Activated CD4-positive, alpha-beta memory T cell treated with anti-CD3 and anti-CD28 coated beads for 36 hours (primary cell): Measurements from ENCODE around the gene CCDC57. TPM values are rescaled to one million over a fixed set of nuclear protein-coding genes. Genes with fewer than 3 reads are reported as not detected.

Experiments
- CTCF ChIA-PET: fragments of 350-600 bp; sonication (Branson Sonifier 250); formaldehyde crosslinking; loops from one replicate; lab custom pipeline; 2021; ENCODE audit warnings: antibody characterized with exemption, inconsistent platforms; lab: Charles Lee
- POLR2A ChIA-PET: fragments of 350-600 bp; sonication (Branson Sonifier 250); formaldehyde crosslinking; loops from one replicate; lab custom pipeline; 2021; ENCODE audit warnings: antibody characterized with exemption; lab: Charles Lee
- DNase-seq: peaks from one replicate; pipeline ENCODE4 v3.0.0-alpha.2; 2020
- H3K27ac Mint-ChIP-seq: one replicate; pipeline ENCODE4 v1.8.0; 2021; ENCODE audit warnings: mixed read lengths
- H3K27me3 Mint-ChIP-seq: one replicate; pipeline ENCODE4 v1.8.0; 2021; ENCODE audit warnings: mixed read lengths
- H3K36me3 Mint-ChIP-seq: one replicate; pipeline ENCODE4 v1.8.0; 2021; ENCODE audit warnings: mixed read lengths
- H3K4me1 Mint-ChIP-seq: one replicate; pipeline ENCODE4 v1.8.0; 2021; ENCODE audit warnings: low read depth, mixed read lengths
- H3K4me3 Mint-ChIP-seq: one replicate; pipeline ENCODE4 v1.8.0; 2021; ENCODE audit warnings: mild to moderate bottlenecking, mixed read lengths
- H3K9me3 Mint-ChIP-seq: one replicate; pipeline ENCODE4 v1.8.0; 2021; ENCODE audit warnings: mixed read lengths
- intact Hi-C: fragments of 100-400 bp; cut with micrococcal nuclease; formaldehyde crosslinking; loops from one replicate; pipeline ENCODE4 v1.15.1; 2023
- total RNA-seq, 2 experiments: library from RNA; stranded (reverse); gene quantifications; one replicate each; pipeline ENCODE4 v1.2.3, GENCODE V29; 2021

CCDC57 gene
- total RNA-seq, 2 experiments from 2014 or later: 49.6 to 51.7 TPM

DNA sequence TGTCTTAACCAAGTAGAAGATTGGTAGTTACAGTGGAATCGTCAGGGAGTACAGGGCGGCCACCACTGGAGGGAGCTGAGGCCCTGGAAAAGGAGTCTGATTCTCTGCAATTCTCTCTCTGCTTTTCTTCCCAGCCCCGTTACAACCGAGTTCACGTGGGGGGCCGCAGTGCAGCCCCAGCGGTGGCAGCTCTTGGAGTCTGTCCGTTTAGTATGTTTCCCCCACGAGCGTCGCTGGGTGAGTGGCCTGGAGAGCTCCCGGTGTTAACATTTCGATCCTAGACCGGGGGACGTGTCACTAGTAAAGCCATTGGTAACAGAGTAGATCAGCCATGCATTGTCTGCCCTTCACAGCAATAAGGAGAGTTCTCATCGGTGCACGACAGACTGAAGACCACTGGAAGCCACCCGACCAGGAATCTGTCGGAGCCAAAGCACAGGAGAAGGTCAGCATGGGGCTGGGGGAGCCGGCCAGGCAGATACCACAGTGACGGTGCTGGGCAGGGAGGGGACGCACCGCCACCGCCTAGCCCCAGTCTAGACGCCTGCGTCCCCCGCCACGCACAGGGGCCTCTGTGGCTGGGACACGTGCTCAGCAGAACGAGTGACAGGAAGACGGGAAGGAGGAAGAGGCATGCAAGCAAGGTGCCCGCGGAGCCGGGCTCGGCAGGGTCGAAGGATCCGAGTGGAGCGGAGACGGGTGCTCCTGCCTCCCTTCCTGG, 31.9 kb upstream of the CCDC57 start:
- Mint-ChIP-seq H3K27me3 (no peaks in the 10 kb centered on the region), H3K9me3 (no peaks in the 10 kb centered on the region), H3K27ac (peak overlapping the region; percentile 70), H3K4me1 (peaks cover 41% of the 10 kb centered on the region), H3K4me3 (no peak overlapping the region), H3K36me3 (peaks cover 58% of the 10 kb centered on the region)
- ChIA-PET CTCF (interaction anchor here (0.8 to 2.1 kb wide), 6 partner anchors 9 to 213 kb away, joined by 3 to 5 read pairs (median 3); partner anchors contain the start of gene RAC3), POLR2A (interaction anchor here (0.8 kb wide), 1 partner anchor 73 kb away, joined by 3 read pairs; the partner anchor contains the start of gene CD7)
- peak; percentile 60 for DNase-seq
- intact Hi-C loops: no loop called here

DNA sequence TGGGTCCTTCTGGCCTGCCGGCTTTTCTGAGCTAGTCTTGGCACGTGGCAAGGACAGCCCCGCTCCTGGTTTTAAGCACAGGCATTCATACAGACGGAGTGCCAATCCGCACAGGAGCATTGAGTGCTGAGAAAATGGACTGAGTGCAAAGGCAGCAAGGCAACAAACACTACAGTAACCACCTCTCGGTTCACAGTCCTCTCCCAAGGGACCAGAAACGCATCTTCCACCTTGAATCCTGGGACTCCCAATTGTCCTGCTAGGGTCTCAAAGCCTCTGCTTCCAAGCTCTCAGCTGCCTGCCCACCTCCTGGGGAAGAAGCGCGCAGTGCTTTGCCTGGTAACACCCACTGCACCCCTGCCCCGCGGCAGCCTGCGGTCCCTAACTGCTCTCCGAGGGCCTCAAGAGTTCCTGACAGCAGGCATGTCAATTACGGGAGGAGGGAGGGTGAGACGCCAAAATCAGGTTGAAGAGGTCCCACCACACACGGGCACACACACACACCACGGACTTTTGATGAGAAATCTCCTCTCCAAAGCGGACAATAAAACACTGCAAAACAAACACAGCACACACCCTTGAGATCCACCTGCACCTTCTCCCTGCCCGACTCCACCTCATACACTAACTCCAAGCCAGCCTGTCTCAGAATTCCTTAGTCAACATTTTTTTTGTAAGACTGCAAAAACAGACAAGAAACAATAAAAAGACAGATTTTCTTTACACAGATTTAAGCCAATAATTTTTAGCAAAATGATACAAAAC, 31.2 kb upstream of the CCDC57 start:
- Mint-ChIP-seq H3K36me3 (peaks cover 57% of the 10 kb centered on the region), H3K4me3 (no peak overlapping the region), H3K9me3 (no peaks in the 10 kb centered on the region), H3K27me3 (no peaks in the 10 kb centered on the region), H3K4me1 (peaks cover 47% of the 10 kb centered on the region), H3K27ac (peak overlapping the region; percentile 70)
- intact Hi-C loops: no loop called here
- POLR2A ChIA-PET: interaction anchor here (0.8 kb wide), 1 partner anchor 73 kb away, joined by 3 read pairs; the partner anchor contains the start of gene CD7
- CTCF ChIA-PET: interaction anchor here (0.8 to 2.1 kb wide), 7 partner anchors 8 to 213 kb away, joined by 3 to 5 read pairs (median 3); partner anchors contain the start of gene RAC3
- no peak for DNase-seq

DNA sequence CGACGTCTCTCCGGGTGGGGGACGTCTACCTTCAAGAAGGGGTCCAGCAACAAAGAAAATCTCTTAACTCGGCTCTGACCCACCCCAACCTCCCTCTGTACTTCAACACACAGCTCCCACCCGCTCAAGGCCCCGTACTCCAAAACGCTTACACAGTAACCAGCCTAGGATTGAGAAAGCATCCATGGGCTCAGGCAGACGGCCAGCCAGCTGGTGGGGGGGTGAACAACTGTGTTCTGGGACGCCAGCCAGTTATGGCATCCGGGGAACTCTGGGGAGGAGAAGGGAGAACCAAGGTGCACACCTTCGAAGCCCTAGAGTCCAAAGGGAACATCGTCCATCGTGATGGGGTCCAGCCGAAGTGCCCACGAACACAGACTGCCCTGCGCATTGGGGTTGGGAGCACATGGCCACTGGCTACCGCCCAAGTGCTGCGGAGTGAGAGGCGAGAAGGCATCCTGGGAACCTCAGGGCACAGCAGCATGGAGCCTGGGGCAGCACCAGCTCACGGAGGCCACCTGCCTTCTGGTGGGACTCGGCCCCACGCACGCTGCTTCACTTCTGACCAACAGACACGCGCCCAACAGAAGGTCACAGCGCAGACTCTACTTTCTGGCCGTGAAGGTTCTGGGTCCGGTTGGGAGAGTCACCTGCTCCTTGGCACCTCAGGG, 30.5 kb upstream of the CCDC57 start:
- intact Hi-C loops: no loop called here
- POLR2A ChIA-PET: interaction anchor here (0.9 to 3.8 kb wide), 2 partner anchors 11 to 55 kb away, joined by 3 to 18 read pairs; no protein-coding TSS in a partner anchor
- Mint-ChIP-seq H3K4me3 (no peak overlapping the region), H3K9me3 (no peaks in the 10 kb centered on the region), H3K4me1 (peaks cover 54% of the 10 kb centered on the region), H3K27ac (peak overlapping the region; percentile 18), H3K27me3 (no peaks in the 10 kb centered on the region), H3K36me3 (peaks cover 55% of the 10 kb centered on the region)
- DNase-seq: no peak
- CTCF ChIA-PET: interaction anchor here (0.8 to 2.1 kb wide), 6 partner anchors 10 to 212 kb away, joined by 3 to 5 read pairs (median 3); partner anchors contain the start of gene RAC3

DNA sequence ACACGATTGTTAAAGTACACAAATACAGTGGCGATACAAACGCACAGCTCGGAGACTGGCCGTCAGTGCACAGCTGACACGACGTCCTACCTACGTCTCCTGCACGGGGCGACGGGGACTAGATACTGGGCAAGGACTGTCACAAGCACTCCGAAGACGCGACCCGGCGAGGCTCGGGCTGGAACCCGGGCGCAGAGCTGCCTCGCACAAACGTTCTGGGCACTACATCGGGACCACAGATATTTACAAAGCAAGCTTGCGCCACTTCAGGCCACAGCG, 30.0 kb upstream of the CCDC57 start:
- no peak overlapping the region for H3K4me3 Mint-ChIP-seq
- no peaks in the 10 kb centered on the region for H3K27me3 Mint-ChIP-seq
- H3K27ac Mint-ChIP-seq: peak overlapping the region; percentile 23
- no peaks in the 10 kb centered on the region for H3K9me3 Mint-ChIP-seq
- DNase-seq: no peak
- POLR2A ChIA-PET: interaction anchor here (0.9 to 3.8 kb wide), 2 partner anchors 12 to 56 kb away, joined by 3 to 18 read pairs; no protein-coding TSS in a partner anchor
- H3K36me3 Mint-ChIP-seq: peaks cover 52% of the 10 kb centered on the region
- intact Hi-C loops: no loop called here
- CTCF ChIA-PET: interaction anchor here (0.8 to 2.1 kb wide), 3 partner anchors 60 to 212 kb away, joined by 3 to 5 read pairs (median 4); partner anchors contain the start of gene RAC3
- H3K4me1 Mint-ChIP-seq: peaks cover 54% of the 10 kb centered on the region

DNA sequence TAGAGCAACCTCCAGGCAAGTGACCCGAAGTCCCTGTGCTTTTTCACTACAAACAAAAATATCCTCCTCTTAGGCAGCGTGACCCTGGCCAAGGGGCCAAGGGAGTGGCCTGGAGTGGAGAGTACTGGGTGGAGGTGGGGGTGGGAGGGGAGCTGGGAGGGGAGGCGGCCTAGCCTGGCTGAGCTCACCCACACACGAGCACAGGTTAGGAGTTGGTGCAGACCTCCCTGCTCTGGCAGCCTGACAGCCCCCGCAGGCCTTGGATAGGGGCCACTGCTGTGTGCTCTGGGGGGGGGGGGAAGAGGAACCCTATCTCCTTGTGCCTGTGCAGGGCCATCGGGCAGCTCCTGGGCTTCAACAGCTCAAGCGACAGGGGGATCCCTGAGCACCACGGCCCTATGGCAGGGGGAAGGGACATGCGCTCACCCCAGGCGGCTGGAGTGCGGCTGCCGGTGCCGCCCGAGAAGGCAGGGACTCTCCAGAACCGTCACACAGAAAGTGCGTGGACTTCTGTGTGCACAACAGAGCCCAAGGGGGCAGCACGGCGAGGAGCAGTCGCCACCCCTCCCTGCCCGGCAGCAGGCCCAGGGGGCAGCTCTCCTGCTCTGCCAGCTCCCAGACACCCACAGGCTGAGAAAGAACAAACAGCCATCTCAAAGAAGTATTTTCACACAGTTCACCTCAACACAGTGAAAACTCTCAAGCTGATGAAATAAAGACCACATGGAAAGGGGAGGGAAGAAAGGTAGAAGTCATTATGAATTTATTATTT, 29.5 kb upstream of the CCDC57 start:
- POLR2A ChIA-PET: interaction anchor here (0.6 to 3.8 kb wide), 6 partner anchors 12 to 966 kb away, joined by 3 to 18 read pairs (median 4); partner anchors contain the start of genes CD7 and SLC16A3
- no peaks in the 10 kb centered on the region for H3K27me3 Mint-ChIP-seq
- peak overlapping the region; percentile 84 for H3K27ac Mint-ChIP-seq
- peaks cover 52% of the 10 kb centered on the region for H3K36me3 Mint-ChIP-seq
- no peaks in the 10 kb centered on the region for H3K9me3 Mint-ChIP-seq
- no peak overlapping the region for H3K4me3 Mint-ChIP-seq
- DNase-seq: no peak
- H3K4me1 Mint-ChIP-seq: peaks cover 56% of the 10 kb centered on the region
- intact Hi-C loops: no loop called here
- CTCF ChIA-PET: interaction anchor here (0.6 to 2.1 kb wide), 5 partner anchors 61 to 211 kb away, joined by 3 to 5 read pairs (median 4); partner anchors contain the start of genes RAC3 and SECTM1

DNA sequence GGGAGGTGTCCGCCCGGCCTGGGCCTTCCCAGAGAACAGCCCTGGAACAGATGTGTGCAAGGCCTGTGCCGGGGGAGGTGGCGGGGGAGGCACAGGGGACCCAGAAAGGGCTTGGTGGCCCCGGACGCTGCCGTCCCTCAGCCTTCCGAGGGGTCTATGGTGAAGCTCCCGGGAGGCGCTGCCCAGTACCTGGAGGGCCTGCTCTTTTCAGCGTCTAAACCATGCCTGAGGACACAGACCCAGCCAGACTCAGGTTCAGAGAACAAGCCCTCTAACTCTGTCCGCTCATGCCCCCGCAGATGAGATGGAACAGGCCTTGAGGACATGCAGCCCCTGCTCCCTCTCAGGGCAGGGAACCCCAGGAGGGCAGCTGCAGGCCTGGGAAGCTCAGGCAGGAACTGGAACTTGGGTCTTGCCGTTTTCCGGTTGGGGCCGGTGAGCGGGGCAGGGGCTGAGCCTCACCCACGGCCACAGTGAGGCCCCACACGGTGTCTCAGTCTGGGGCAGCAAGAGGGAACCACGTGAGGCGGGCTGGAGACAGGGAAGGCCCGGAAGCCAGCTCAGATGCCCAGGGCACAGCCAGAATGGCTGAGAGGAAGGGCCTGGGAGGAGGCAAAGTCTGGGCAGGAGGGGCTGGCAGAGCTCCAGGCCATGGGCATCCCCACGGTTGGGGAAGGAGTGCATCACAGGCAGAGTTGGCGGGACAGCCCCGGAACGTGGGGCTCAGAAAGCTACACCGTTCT, 28.7 kb upstream of the CCDC57 start:
- peaks cover 58% of the 10 kb centered on the region for H3K4me1 Mint-ChIP-seq
- CTCF ChIA-PET: interaction anchor here (0.6 to 1.8 kb wide), 4 partner anchors 61 to 181 kb away, joined by 3 to 5 read pairs (median 4); partner anchors contain the start of gene SECTM1

DNA sequence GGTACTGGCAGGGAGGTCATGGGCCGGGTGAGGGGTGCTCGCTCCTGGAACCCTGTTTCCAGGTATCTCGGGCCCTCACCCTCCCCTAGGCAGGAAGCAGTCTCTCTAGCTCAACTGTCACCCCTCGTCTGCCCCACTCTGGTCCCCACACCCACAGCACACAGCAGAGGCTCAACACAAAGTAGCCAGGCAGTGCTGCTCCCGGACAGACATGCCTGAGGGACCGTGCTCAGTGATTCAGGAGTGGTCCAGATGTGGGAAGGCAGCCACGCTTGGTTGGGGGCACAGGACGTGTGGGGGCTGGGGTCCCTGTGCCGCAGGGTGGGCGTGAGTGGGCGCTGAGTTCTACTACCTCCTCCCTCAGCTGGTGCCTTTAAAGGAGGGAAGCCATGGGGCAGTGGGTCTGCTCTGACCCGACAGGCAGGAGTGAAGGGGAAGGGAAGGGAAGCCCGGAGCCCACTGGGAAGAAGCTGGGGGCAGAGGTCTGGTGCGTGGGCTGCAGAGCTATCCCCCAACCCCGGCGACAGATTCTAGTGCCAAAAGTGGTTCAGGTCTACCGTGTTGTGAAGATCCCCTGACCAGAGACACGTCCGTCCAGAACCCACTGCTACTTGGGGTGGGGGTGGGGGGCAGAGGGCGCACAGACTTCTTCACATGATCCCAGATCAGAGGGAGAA, 28.0 kb upstream of the CCDC57 start:
- ChIA-PET CTCF (interaction anchor here (0.7 to 1.5 kb wide), 5 partner anchors 13 to 110 kb away, joined by 3 read pairs; partner anchors contain the start of gene SECTM1), POLR2A (interaction anchor here (1.3 to 3.8 kb wide), 4 partner anchors 12 to 76 kb away, joined by 3 to 18 read pairs (median 6); partner anchors contain the start of genes CD7 and SLC16A3)
- peaks cover 45% of the 10 kb centered on the region for H3K36me3 Mint-ChIP-seq
- no peak overlapping the region for H3K4me3 Mint-ChIP-seq
- H3K9me3 Mint-ChIP-seq: no peaks in the 10 kb centered on the region
- peaks cover 63% of the 10 kb centered on the region for H3K4me1 Mint-ChIP-seq
- intact Hi-C loops: no loop called here
- H3K27ac Mint-ChIP-seq: peak overlapping the region; percentile 79
- H3K27me3 Mint-ChIP-seq: no peaks in the 10 kb centered on the region
- no peak for DNase-seq

More for the DNA sequence above, 28.7 kb upstream of the CCDC57 start:
- peak overlapping the region; percentile 29 for H3K4me3 Mint-ChIP-seq
- H3K9me3 Mint-ChIP-seq: no peaks in the 10 kb centered on the region
- peak overlapping the region; percentile 84 for H3K27ac Mint-ChIP-seq
- H3K36me3 Mint-ChIP-seq: peaks cover 49% of the 10 kb centered on the region
- intact Hi-C loops: no loop called here
- DNase-seq: peak; percentile 79
- H3K27me3 Mint-ChIP-seq: no peaks in the 10 kb centered on the region
- POLR2A ChIA-PET: interaction anchor here (0.6 to 3.8 kb wide), 6 partner anchors 13 to 966 kb away, joined by 3 to 18 read pairs (median 4); partner anchors contain the start of genes CD7 and SLC16A3

DNA sequence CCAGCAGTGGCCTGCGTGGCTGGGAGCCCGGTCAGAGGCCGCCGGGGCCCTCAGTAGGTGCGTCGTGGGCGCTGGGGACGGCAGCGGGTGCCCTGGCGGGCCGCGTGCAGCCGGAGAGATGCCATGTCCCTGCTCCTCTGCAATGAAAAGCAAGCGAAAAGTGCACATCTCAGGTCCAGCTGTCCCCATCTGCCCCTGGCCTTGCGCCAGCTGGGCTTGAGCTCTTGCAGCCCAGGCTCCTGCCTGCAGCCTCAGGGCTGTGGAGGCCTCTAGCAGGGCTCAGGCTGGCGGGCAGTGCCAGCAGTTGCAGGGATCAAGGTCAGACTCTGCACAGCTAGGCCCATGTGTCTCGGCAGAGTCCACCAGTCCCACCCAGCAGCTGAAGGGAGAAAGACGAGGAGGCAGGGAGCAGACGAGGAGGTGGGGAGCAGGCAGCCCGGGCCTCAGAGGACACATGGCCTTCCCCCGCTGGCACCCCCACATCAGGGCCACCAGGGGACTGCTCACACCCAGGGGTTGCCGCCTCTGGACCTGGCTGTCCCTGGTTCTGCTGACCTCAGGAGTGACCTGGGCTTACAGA, 27.4 kb upstream of the CCDC57 start:
- intact Hi-C loops: loop anchor here (2.0 kb wide), 1 partner anchor 179 kb away; the partner anchor contains the start of genes HEXD and OGFOD3
- H3K36me3 Mint-ChIP-seq: peaks cover 39% of the 10 kb centered on the region

DNA sequence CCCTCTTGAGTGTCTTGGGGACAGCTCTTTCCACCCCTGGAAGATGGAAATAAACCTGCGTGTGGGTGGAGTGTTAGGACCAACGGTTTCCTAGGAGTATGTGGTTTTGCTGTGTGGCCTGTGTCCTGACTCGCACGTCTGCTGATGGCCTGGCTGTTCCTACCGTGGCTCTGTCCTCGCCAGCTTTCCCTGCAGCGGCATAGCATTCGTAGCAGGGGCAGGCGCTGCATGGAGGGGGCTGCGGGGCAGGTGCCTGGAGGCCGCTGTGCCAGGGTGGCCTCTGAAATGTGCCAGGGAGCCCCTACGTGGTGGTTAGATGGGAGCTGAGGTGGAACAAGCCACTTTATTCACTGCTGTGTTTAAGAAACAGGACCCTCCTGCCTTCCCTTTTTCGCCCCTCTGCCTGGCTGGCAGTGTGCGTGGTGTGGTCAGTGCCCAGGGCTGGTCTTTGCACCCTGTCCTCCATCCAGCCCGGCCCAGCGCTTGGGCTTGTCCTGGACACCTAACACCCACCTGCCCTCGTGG, 26.8 kb upstream of the CCDC57 start:
- POLR2A ChIA-PET: interaction anchor here (3.8 kb wide), 1 partner anchor 59 kb away, joined by 18 read pairs; no protein-coding TSS in a partner anchor
- no peak for DNase-seq
- H3K4me3 Mint-ChIP-seq: peak overlapping the region; percentile 26
- CTCF ChIA-PET: interaction anchor here (1.5 to 2.1 kb wide), 2 partner anchors 33 to 82 kb away, joined by 3 to 9 read pairs; no protein-coding TSS in a partner anchor
- peaks cover 33% of the 10 kb centered on the region for H3K36me3 Mint-ChIP-seq
- peaks cover 66% of the 10 kb centered on the region for H3K4me1 Mint-ChIP-seq
- intact Hi-C loops: loop anchor here (2.0 kb wide), 1 partner anchor 179 kb away; the partner anchor contains the start of genes HEXD and OGFOD3
- no peaks in the 10 kb centered on the region for H3K27me3 Mint-ChIP-seq
- no peaks in the 10 kb centered on the region for H3K9me3 Mint-ChIP-seq
- H3K27ac Mint-ChIP-seq: peak overlapping the region; percentile 42

More for the DNA sequence above, 27.4 kb upstream of the CCDC57 start:
- Mint-ChIP-seq H3K9me3 (no peaks in the 10 kb centered on the region), H3K27me3 (no peaks in the 10 kb centered on the region), H3K4me1 (peaks cover 67% of the 10 kb centered on the region), H3K4me3 (no peak overlapping the region), H3K27ac (peak overlapping the region; percentile 67)
- POLR2A ChIA-PET: interaction anchor here (1.4 to 3.8 kb wide), 2 partner anchors 52 to 58 kb away, joined by 6 to 18 read pairs; no protein-coding TSS in a partner anchor
- CTCF ChIA-PET: interaction anchor here (0.7 to 1.5 kb wide), 3 partner anchors 14 to 111 kb away, joined by 3 read pairs; no protein-coding TSS in a partner anchor
- DNase-seq: no peak
